CD4-positive, alpha-beta memory T cell (primary cell): ENCODE data around the gene COBL. TPM values are rescaled to one million over a fixed set of nuclear protein-coding genes. Genes with fewer than 3 reads are reported as not detected.

Experiments used
- CTCF ChIA-PET: fragments of 350-600 bp; sonication (Branson Sonifier 250); formaldehyde crosslinking; loops from one replicate; lab custom pipeline; 2021; ENCODE audit warnings: inconsistent platforms; ENCODE audit not compliant: partially characterized antibody; lab: Charles Lee
- POLR2A ChIA-PET: fragments of 350-600 bp; sonication (Branson Sonifier 250); formaldehyde crosslinking; loops from one replicate; lab custom pipeline; 2021; ENCODE audit not compliant: partially characterized antibody; lab: Charles Lee
- DNase-seq, 5 donors: peaks; one replicate each; pipeline versions ENCODE4 v3.0.0 to v3.0.0-alpha.2; 2020 to 2022; ENCODE audit warnings: mixed read lengths in 1 of 5
- H3K27ac ChIP-seq: one replicate; pipeline ENCODE4 v1.7.0; 2013; ENCODE audit warnings: low read depth, low read length
- H3K27me3 ChIP-seq: 2 replicates; pipeline ENCODE4 v1.7.0; 2013; ENCODE audit warnings: mild to moderate bottlenecking, low read length, moderate library complexity; ENCODE audit not compliant: insufficient read depth
- H3K36me3 ChIP-seq: 2 replicates; pipeline ENCODE4 v1.7.0; 2013; ENCODE audit warnings: mild to moderate bottlenecking, low read length, moderate library complexity; ENCODE audit not compliant: insufficient read depth
- H3K4me1 ChIP-seq: 2 replicates; pipeline ENCODE4 v1.7.0; 2013; ENCODE audit warnings: mild to moderate bottlenecking, low read length, moderate library complexity; ENCODE audit not compliant: insufficient read depth
- H3K4me3 ChIP-seq, 2 donors: one replicate each; pipeline ENCODE4 v1.7.0; 2013; ENCODE audit warnings: low read length in 2 of 2, mild to moderate bottlenecking in 1 of 2
- H3K9me3 ChIP-seq, 2 donors: one replicate each; pipeline ENCODE4 v1.7.0; 2013; ENCODE audit warnings: low read length in 2 of 2, control low read depth in 1 of 2; ENCODE audit not compliant: control insufficient read depth in 1 of 2
- H3K27ac Mint-ChIP-seq, 7 donors: one replicate each; pipeline ENCODE4 v1.8.0; 2020 to 2021; ENCODE audit warnings: mixed read lengths in 7 of 7, mild to moderate bottlenecking in 6 of 7, inconsistent platforms in 3 of 7, moderate library complexity in 3 of 7
- H3K27me3 Mint-ChIP-seq, 2 donors: one replicate each; pipeline ENCODE4 v1.8.0; 2020 to 2021; ENCODE audit warnings: mixed read lengths in 2 of 2
- H3K36me3 Mint-ChIP-seq, 2 donors: one replicate each; pipeline ENCODE4 v1.8.0; 2020 to 2021; ENCODE audit warnings: mixed read lengths in 2 of 2, inconsistent platforms in 1 of 2, mild to moderate bottlenecking in 1 of 2
- H3K4me1 Mint-ChIP-seq, 4 donors: one replicate each; pipeline ENCODE4 v1.8.0; 2020 to 2021; ENCODE audit warnings: mixed read lengths in 4 of 4, mild to moderate bottlenecking in 1 of 4
- H3K4me3 Mint-ChIP-seq, 8 donors: one replicate each; pipeline ENCODE4 v1.8.0; 2020 to 2021; ENCODE audit warnings: mixed read lengths in 8 of 8, mild to moderate bottlenecking in 7 of 8, moderate library complexity in 6 of 8, inconsistent platforms in 3 of 8
- H3K9me3 Mint-ChIP-seq, 8 donors: one replicate each; pipeline ENCODE4 v1.8.0; 2020 to 2021; ENCODE audit warnings: mixed read lengths in 8 of 8, mild to moderate bottlenecking in 5 of 8, inconsistent platforms in 3 of 8, moderate library complexity in 1 of 8
- intact Hi-C: fragments of 100-400 bp; cut with micrococcal nuclease; formaldehyde crosslinking; loops from one replicate; pipeline ENCODE4 v1.15.1; 2023
- polyA plus RNA-seq, 2 donors: library from polyadenylated mRNA; unstranded; fragments of 300-500 nt; fragmentation: Illumina TruSeq; gene quantifications; one replicate each; pipeline ENCODE4 v1.2.3, GENCODE V29; 2021
- total RNA-seq, 2 experiments: library from RNA; stranded (reverse); gene quantifications; one replicate each; pipeline ENCODE4 v1.2.3, GENCODE V29; 2021

Gene COBL
- total and polyA plus RNA-seq, 4 experiments from 2014 or later: not detected

DNA sequence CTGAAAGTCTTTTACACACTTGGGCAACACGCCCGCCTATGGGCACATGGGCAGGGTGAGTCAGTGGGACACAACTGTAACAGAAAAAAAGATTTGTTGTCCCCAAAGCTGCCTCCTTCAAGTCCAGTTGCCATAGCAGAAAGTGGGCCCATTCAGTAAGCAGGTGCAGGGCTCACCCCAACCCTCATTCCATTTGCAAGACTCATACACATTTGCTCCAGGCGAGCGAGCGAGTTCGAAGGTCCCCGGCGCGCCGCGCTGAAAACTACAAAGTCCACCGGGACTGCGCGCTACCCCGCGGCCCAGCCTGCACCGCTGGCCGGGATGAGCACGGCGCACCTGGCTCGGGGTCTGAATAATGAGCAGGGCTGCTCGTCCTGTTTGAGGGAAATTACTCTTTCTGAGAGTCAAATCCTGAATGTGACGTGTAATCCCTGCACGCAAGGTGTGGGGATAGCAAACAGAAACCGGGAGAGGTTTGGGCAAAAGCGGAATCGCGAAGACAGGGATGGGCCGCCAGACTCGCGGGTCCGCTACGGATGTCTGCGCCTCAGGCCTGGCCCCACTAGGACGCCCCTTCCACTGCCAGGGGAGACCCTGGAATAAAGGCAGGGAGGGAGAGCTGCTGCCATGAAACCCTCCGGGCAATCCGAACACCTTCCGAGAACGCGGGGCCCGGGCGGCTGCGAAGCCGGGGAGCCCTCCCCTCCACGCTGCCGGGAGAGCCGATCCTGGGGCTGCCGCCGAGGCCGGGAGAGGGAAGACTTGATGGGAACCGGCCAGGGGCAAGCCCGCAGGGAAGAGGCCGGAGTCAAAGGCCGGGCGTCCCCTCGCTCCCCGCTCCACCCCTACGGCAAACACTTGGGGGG lies 982 bp downstream of the COBL start:
- peak overlapping the region in 5 of 8 donors; percentile 31 to 62 (median 52) for H3K4me3 Mint-ChIP-seq

DNA sequence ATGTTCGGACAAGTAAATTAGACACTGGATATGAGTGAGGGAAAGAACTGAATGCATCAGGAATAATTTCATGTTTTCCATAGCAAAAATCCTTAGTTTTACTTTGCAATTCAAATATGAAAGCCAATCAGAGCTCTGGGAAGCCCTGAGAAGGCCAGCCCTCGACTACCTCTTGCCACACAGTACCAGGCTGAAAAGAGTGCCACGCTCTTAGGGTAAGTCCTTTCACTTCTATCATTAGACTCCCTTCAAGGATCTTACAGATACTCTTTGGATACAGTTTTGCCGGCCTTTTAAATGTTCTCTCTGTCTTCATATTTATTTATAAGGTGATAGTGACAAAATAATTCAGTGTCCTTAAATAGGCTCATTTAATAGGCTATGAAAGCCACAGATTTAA lies 1.9 kb downstream of the COBL start:
- Histone ChIP-seq H3K36me3 (no peaks in the 10 kb centered on the region), H3K27ac (no peak overlapping the region), H3K9me3 (no peaks in the 10 kb centered on the region), H3K27me3 (no peaks in the 10 kb centered on the region), H3K4me3 (no peak overlapping the region), H3K4me1 (no peaks in the 10 kb centered on the region)
- peak overlapping the region in 2 of 8 donors; percentile 9 to 30 for H3K4me3 Mint-ChIP-seq
- H3K4me1 Mint-ChIP-seq: peaks cover 0 to 13% (median 6%) of the 10 kb centered on the region in 4 donors
- POLR2A ChIA-PET: no interaction called here
- H3K9me3 Mint-ChIP-seq: peaks cover 0 to 2% (median 0%) of the 10 kb centered on the region in 8 donors
- CTCF ChIA-PET: no interaction called here
- H3K36me3 Mint-ChIP-seq: no peaks in the 10 kb centered on the region
- no peak overlapping the region for H3K27ac Mint-ChIP-seq
- H3K27me3 Mint-ChIP-seq: peaks cover 21 to 31% of the 10 kb centered on the region in 2 donors
- no peak for DNase-seq
- intact Hi-C loops: no loop called here

More for the DNA sequence above, 982 bp downstream of the COBL start:
- CTCF ChIA-PET: no interaction called here
- Histone ChIP-seq H3K4me1 (no peaks in the 10 kb centered on the region), H3K27me3 (no peaks in the 10 kb centered on the region), H3K27ac (no peak overlapping the region), H3K36me3 (no peaks in the 10 kb centered on the region), H3K4me3 (no peak overlapping the region), H3K9me3 (no peaks in the 10 kb centered on the region)
- DNase-seq: no peak
- H3K27me3 Mint-ChIP-seq: peaks cover 21 to 31% of the 10 kb centered on the region in 2 donors
- H3K36me3 Mint-ChIP-seq: no peaks in the 10 kb centered on the region
- peaks cover 0 to 13% (median 6%) of the 10 kb centered on the region in 4 donors for H3K4me1 Mint-ChIP-seq
- H3K27ac Mint-ChIP-seq: no peak overlapping the region
- POLR2A ChIA-PET: no interaction called here
- H3K9me3 Mint-ChIP-seq: peaks cover 0 to 2% (median 0%) of the 10 kb centered on the region in 8 donors
- intact Hi-C loops: no loop called here

DNA sequence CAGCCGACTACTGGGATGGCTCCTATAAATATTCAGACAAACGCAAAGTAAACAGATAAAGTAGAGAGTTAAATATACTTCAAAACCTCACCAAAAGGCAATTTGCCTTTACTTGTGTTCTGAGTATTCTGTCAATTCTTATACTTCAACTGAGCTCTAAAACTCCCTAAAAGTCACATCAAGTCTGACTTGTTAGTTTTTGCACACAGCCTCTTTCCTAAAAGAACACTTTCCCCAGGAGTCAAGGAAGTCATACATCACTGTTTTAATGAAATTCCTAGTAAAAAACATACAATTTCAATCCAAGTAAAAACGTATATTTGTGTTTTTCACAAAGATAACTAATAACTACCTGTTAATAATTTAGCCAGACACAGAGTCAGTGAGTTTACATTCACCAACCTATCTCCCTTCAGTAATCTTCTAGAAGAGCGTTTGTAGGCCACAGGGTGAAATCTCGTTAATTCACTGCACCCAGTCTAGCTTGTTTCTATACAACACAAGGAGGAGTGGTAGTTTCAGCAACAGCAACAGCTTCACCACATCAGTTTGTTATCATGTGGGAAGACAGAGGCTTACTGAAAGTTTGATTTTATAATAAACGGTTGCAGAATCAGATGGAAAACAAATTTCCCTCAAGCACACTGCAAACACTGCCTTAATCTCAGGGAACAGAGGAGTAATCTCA lies 2.7 kb downstream of the COBL start:
- Histone ChIP-seq H3K4me3 (no peak overlapping the region), H3K27me3 (no peaks in the 10 kb centered on the region), H3K36me3 (no peaks in the 10 kb centered on the region), H3K27ac (no peak overlapping the region), H3K9me3 (no peaks in the 10 kb centered on the region), H3K4me1 (no peaks in the 10 kb centered on the region)
- H3K36me3 Mint-ChIP-seq: no peaks in the 10 kb centered on the region
- CTCF ChIA-PET: no interaction called here
- peaks cover 0 to 2% (median 0%) of the 10 kb centered on the region in 8 donors for H3K9me3 Mint-ChIP-seq
- intact Hi-C loops: no loop called here
- peaks cover 0 to 13% (median 6%) of the 10 kb centered on the region in 4 donors for H3K4me1 Mint-ChIP-seq
- no peak overlapping the region for H3K4me3 Mint-ChIP-seq
- DNase-seq: no peak
- peaks cover 17 to 30% of the 10 kb centered on the region in 2 donors for H3K27me3 Mint-ChIP-seq
- no peak overlapping the region for H3K27ac Mint-ChIP-seq
- POLR2A ChIA-PET: no interaction called here

DNA sequence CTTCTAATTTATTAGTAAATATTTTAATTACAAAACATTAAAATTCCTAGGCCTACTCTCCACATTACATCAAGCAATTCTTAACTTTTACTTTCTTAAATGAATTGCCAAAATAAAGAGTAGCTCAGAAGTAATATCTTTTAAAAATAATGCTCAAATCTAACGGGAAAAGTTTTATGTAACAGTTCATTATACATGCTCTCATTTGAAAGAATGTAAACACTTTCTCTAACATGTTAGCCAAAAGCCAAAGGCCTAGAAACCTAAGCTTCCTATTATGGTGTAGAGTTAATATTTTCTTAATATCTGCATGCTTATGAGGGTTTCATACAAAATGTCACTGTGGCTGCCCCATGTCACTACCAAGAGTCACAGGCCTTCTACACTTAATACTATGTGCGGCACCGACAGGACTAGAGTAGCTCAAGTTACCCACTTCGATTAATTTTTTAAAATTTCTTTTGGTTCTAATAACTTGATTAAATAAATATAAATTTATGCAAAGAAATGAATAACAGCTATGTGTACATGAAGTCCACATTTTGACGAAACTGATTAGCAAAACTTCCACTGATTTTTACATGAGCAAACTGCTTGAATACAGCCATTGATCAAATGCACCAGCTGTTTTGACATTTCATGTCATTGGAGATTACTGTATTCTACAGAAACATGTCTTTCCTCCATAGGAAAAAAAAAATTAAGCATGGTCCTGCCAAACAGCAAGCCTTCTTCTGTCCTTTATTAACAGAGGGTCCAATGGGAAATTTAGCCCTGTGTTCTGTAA lies 3.5 kb downstream of the COBL start:
- ChIA-PET POLR2A (no interaction called here), CTCF (no interaction called here)
- intact Hi-C loops: no loop called here
- peaks cover 0 to 2% (median 0%) of the 10 kb centered on the region in 8 donors for H3K9me3 Mint-ChIP-seq
- peaks cover 0 to 13% (median 6%) of the 10 kb centered on the region in 4 donors for H3K4me1 Mint-ChIP-seq
- Histone ChIP-seq H3K4me1 (no peaks in the 10 kb centered on the region), H3K4me3 (no peak overlapping the region), H3K27me3 (no peaks in the 10 kb centered on the region), H3K27ac (no peak overlapping the region), H3K9me3 (no peaks in the 10 kb centered on the region), H3K36me3 (no peaks in the 10 kb centered on the region)
- H3K36me3 Mint-ChIP-seq: no peaks in the 10 kb centered on the region
- DNase-seq: no peak
- H3K27ac Mint-ChIP-seq: no peak overlapping the region
- H3K4me3 Mint-ChIP-seq: no peak overlapping the region
- peaks cover 19 to 27% of the 10 kb centered on the region in 2 donors for H3K27me3 Mint-ChIP-seq

DNA sequence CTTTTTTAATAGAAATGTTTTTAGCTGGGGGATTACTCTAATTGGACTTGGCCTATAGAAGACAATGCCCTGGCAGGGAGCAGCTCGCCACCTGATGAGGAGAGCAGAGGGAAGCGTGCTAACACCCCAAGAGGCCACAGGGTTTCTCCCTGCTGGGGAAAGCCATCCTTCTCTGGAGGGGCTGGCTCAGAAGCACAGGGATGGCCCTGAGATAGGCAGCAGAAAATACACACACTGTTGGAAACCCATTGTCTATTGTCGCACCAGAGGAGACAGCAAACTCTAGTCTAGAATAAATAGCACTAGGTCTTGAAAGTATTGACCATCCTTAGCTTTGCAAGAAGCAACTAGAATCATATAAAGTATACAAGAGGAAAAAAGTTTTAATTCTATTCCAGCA lies 5.4 kb downstream of the COBL start:
- no peak overlapping the region for H3K27ac ChIP-seq
- no peaks in the 10 kb centered on the region for H3K36me3 Mint-ChIP-seq
- H3K27me3 Mint-ChIP-seq: peaks cover 9 to 19% of the 10 kb centered on the region in 2 donors
- no peaks in the 10 kb centered on the region for H3K36me3 ChIP-seq
- H3K27me3 ChIP-seq: no peaks in the 10 kb centered on the region
- H3K9me3 Mint-ChIP-seq: peaks cover 0 to 2% (median 0%) of the 10 kb centered on the region in 8 donors
- intact Hi-C loops: no loop called here
- no peak overlapping the region for H3K27ac Mint-ChIP-seq
- no peak overlapping the region for H3K4me3 ChIP-seq
- no peaks in the 10 kb centered on the region for H3K9me3 ChIP-seq
- no peak for DNase-seq
- no peak overlapping the region for H3K4me3 Mint-ChIP-seq
- POLR2A ChIA-PET: no interaction called here
- CTCF ChIA-PET: no interaction called here
- peaks cover 0 to 6% (median 0%) of the 10 kb centered on the region in 4 donors for H3K4me1 Mint-ChIP-seq
- no peaks in the 10 kb centered on the region for H3K4me1 ChIP-seq

DNA sequence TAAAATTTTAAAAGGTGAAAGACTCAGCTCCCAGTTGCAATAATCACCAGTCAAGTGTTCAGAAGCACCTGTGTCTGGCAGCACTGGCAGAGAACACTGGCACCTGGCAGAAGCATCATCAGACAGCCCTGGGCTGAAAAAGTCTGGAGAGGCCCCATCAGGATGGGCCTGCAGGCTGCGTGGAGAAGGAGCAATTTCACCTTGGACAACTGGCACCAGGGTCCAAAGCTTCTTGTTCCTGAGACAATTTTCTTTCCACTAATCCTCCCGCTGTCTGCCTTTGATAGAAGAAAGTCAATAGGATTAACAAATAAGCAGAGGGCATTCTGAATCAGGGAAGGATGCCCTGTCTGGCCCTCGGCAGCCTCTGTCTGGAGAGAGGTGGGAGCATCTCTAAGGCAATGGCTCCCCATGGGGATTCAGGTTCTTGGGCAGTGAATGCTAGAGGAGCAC lies 6.5 kb downstream of the COBL start:
- H3K27me3 ChIP-seq: no peaks in the 10 kb centered on the region
- DNase-seq: no peak
- ChIA-PET CTCF (interaction anchor here (1.2 kb wide), 1 partner anchor 11 kb away, joined by 3 read pairs; no protein-coding TSS in a partner anchor), POLR2A (no interaction called here)
- H3K4me1 Mint-ChIP-seq: no peaks in the 10 kb centered on the region
- H3K4me3 Mint-ChIP-seq: no peak overlapping the region
- H3K36me3 ChIP-seq: no peaks in the 10 kb centered on the region
- H3K9me3 ChIP-seq: no peaks in the 10 kb centered on the region
- H3K9me3 Mint-ChIP-seq: peaks cover 0 to 2% (median 0%) of the 10 kb centered on the region in 8 donors
- H3K36me3 Mint-ChIP-seq: no peaks in the 10 kb centered on the region
- H3K27me3 Mint-ChIP-seq: peaks cover 9 to 14% of the 10 kb centered on the region in 2 donors
- H3K27ac ChIP-seq: no peak overlapping the region
- no peaks in the 10 kb centered on the region for H3K4me1 ChIP-seq
- intact Hi-C loops: no loop called here
- no peak overlapping the region for H3K4me3 ChIP-seq
- H3K27ac Mint-ChIP-seq: no peak overlapping the region
